ENCODE data around the gene SNAPC3.

GRCh38 chr9:15389631-15390030, 33.0 kb upstream of the SNAPC3 start:
- TF ChIP-seq, protein P1, sequence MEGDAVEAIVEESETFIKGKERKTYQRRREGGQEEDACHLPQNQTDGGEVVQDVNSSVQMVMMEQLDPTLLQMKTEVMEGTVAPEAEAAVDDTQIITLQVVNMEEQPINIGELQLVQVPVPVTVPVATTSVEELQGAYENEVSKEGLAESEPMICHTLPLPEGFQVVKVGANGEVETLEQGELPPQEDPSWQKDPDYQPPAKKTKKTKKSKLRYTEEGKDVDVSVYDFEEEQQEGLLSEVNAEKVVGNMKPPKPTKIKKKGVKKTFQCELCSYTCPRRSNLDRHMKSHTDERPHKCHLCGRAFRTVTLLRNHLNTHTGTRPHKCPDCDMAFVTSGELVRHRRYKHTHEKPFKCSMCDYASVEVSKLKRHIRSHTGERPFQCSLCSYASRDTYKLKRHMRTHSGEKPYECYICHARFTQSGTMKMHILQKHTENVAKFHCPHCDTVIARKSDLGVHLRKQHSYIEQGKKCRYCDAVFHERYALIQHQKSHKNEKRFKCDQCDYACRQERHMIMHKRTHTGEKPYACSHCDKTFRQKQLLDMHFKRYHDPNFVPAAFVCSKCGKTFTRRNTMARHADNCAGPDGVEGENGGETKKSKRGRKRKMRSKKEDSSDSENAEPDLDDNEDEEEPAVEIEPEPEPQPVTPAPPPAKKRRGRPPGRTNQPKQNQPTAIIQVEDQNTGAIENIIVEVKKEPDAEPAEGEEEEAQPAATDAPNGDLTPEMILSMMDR (IDR thresholded peaks at IDR 0.05): no peak
- TF ChIP-seq ZNF263 (CRISPR knock-in tag; IDR thresholded peaks at IDR 0.05; ENCODE audit: low read depth): no peak
- no peak for TF ChIP-seq ATF2 (CRISPR knock-in tag; IDR thresholded peaks at IDR 0.05; ENCODE audit: borderline replicate concordance, low read depth)
- TF ChIP-seq FOXJ3 (CRISPR knock-in tag; IDR thresholded peaks at IDR 0.05; ENCODE audit: borderline replicate concordance): no peak
- TF ChIP-seq TEAD4 (CRISPR knock-in tag; IDR thresholded peaks at IDR 0.05): no peak
- TF ChIP-seq CBFB (CRISPR knock-in tag; IDR thresholded peaks at IDR 0.05; ENCODE audit: low read depth): no peak
- TF ChIP-seq RELA (CRISPR knock-in tag; IDR thresholded peaks at IDR 0.05; ENCODE audit: borderline replicate concordance): no peak
- TF ChIP-seq ZMAT4 (CRISPR knock-in tag; IDR thresholded peaks at IDR 0.05): no peak
- TF ChIP-seq SP1 (CRISPR knock-in tag; conservative IDR thresholded peaks at IDR 0.05): no peak
